Neuronal stem cell (in vitro differentiated cells): ENCODE measurements around the gene EMC8.

ENCODE experiments used
- DNase-seq: peaks from one replicate; pipeline ENCODE4 v3.0.0-alpha.2; 2013; ENCODE audit warnings: low spot score
- H2AFZ ChIP-seq: one replicate; pipeline ENCODE4 v1.6.1; 2013; ENCODE audit warnings: mild to moderate bottlenecking, low read length, inconsistent platforms
- H2AK5ac ChIP-seq: 2 replicates; pipeline ENCODE4 v1.6.1; 2013; ENCODE audit warnings: low read depth, mild to moderate bottlenecking, inconsistent platforms, low read length, moderate library complexity, mixed read lengths
- H2BK120ac ChIP-seq: 2 replicates; pipeline ENCODE4 v1.6.1; 2013; ENCODE audit warnings: low read depth, mild to moderate bottlenecking, inconsistent platforms, low read length, moderate library complexity, mixed read lengths
- H2BK12ac ChIP-seq: one replicate; pipeline ENCODE4 v1.6.1; 2013; ENCODE audit warnings: low read length, inconsistent platforms
- H2BK15ac ChIP-seq: 2 replicates; pipeline ENCODE4 v1.6.1; 2013; ENCODE audit warnings: mild to moderate bottlenecking, low read length, inconsistent platforms, mixed read lengths
- H2BK5ac ChIP-seq: one replicate; pipeline ENCODE4 v1.6.1; 2013; ENCODE audit warnings: inconsistent platforms, mild to moderate bottlenecking, low read length, moderate library complexity
- H3K14ac ChIP-seq: one replicate; pipeline ENCODE4 v1.6.1; 2013; ENCODE audit warnings: low read length, inconsistent platforms
- H3K18ac ChIP-seq: 2 replicates; pipeline ENCODE4 v1.6.1; 2013; ENCODE audit warnings: low read length, inconsistent platforms
- H3K23ac ChIP-seq: 2 replicates; pipeline ENCODE4 v1.6.1; 2013; ENCODE audit warnings: low read depth, mild to moderate bottlenecking, mixed read lengths, low read length, inconsistent platforms; ENCODE audit not compliant: poor library complexity
- H3K27ac ChIP-seq: replicated peaks from 3 replicates; pipeline ENCODE4 v1.5.1; 2013; ENCODE audit warnings: low read length, inconsistent platforms
- H3K27me3 ChIP-seq, 3 experiments: 2 replicates each; pipeline ENCODE4 v1.6.1; 2013; ENCODE audit warnings: low read length in 3 of 3, mild to moderate bottlenecking in 2 of 3, inconsistent platforms in 1 of 3, low read depth in 1 of 3, mixed read lengths in 1 of 3, moderate library complexity in 1 of 3; ENCODE audit not compliant: control insufficient read depth in 3 of 3, insufficient read depth in 3 of 3
- H3K36me3 ChIP-seq, 2 donors: replicated peaks in 1 of 2; 2 replicates each; pipeline ENCODE4 v1.6.1; 2013; ENCODE audit warnings: low read length in 2 of 2; ENCODE audit not compliant: control insufficient read depth in 2 of 2, insufficient read depth in 2 of 2
- H3K4ac ChIP-seq: 2 replicates; pipeline ENCODE4 v1.6.1; 2013; ENCODE audit warnings: inconsistent platforms, mild to moderate bottlenecking, low read length, moderate library complexity
- H3K4me1 ChIP-seq, 2 donors: 1 replicate in 1 of 2; 2 replicates in 1 of 2; pipeline ENCODE4 v1.6.1; 2013; ENCODE audit warnings: low read length in 2 of 2, low read depth in 1 of 2; ENCODE audit not compliant: control insufficient read depth in 2 of 2, insufficient read depth in 1 of 2
- H3K4me2 ChIP-seq: one replicate; pipeline ENCODE4 v1.6.1; 2013; ENCODE audit warnings: mild to moderate bottlenecking, low read length, inconsistent platforms; ENCODE audit not compliant: insufficient read depth, poor library complexity, severe bottlenecking
- H3K4me3 ChIP-seq, 2 donors: 2 replicates each; pipeline ENCODE4 v1.5.1; 2013; ENCODE audit warnings: low read length in 2 of 2, mild to moderate bottlenecking in 2 of 2, inconsistent platforms in 1 of 2, moderate library complexity in 1 of 2
- H3K79me1 ChIP-seq: one replicate; pipeline ENCODE4 v1.6.1; 2013; ENCODE audit warnings: low read depth, mild to moderate bottlenecking, inconsistent platforms, low read length, moderate library complexity
- H3K9ac ChIP-seq: one replicate; pipeline ENCODE4 v1.6.1; 2013; ENCODE audit warnings: mild to moderate bottlenecking, low read depth, low read length, inconsistent platforms; ENCODE audit not compliant: poor library complexity
- H3K9me3 ChIP-seq, 2 donors: replicated peaks in 1 of 2; 2 replicates each; pipeline versions ENCODE3 to v1.6.1; 2013; ENCODE audit warnings: low read length in 2 of 2, mild to moderate bottlenecking in 2 of 2, inconsistent platforms in 1 of 2, low read depth in 1 of 2, mixed read lengths in 1 of 2, moderate library complexity in 1 of 2; ENCODE audit not compliant: control insufficient read depth in 2 of 2, insufficient read depth in 1 of 2
- H4K8ac ChIP-seq: one replicate; pipeline ENCODE4 v1.6.1; 2013; ENCODE audit warnings: low read depth, mild to moderate bottlenecking, inconsistent platforms, low read length, moderate library complexity
- H4K91ac ChIP-seq: one replicate; pipeline ENCODE4 v1.6.1; 2013; ENCODE audit warnings: low read length, low read depth, mild to moderate bottlenecking, inconsistent platforms; ENCODE audit not compliant: poor library complexity
- WGBS, 2 donors: extraction: QIAGEN DNeasy Blood & Tissue Kit; methylation state at CpG; one replicate each; pipeline ENCODE4 v1.1.7; 2013; ENCODE audit warnings: missing lambda C conversion rate in 2 of 2, mixed read lengths in 1 of 2; ENCODE audit not compliant: insufficient read length in 2 of 2, insufficient replicate concordance in 1 of 2; ENCODE audit errors: extremely low coverage in 2 of 2; 5-methylcytosine and 5-hydroxymethylcytosine counted together

The EMC8 gene

DNA sequence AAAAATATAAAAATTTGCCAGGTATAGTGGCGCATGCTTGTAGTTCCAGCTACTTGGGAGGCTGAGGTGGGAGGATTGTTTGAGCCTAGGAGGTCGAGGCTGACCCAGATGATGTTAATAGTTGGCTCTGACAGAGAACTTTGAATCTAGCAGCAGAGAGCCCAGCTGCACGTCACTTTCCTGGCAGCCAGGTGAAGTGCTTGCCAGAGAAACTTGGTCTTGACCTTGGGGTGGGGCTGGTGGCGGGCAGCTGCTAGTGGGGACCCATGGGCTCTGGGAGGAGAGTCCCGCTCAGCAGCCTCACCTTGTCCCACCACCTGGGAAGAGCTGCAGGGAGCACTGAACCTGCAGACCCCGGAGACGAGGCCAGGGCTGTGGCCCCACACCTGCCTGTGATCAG, 45.4 kb downstream of the EMC8 start:
- H3K23ac ChIP-seq, result no peak overlapping the region
- H3K4ac ChIP-seq, result no peak overlapping the region
- no peak overlapping the region for H4K91ac ChIP-seq
- H2BK15ac ChIP-seq, result no peak overlapping the region
- H2AK5ac ChIP-seq, result no peak overlapping the region
- H2BK5ac ChIP-seq, result no peak overlapping the region
- H3K36me3 ChIP-seq, result no peaks in the 10 kb centered on the region
- H2AFZ ChIP-seq, result no peak overlapping the region
- no peak overlapping the region for H3K27ac ChIP-seq
- H3K79me1 ChIP-seq, result no peaks in the 10 kb centered on the region
- H3K4me3 ChIP-seq, result no peak overlapping the region
- H3K9ac ChIP-seq, result no peak overlapping the region
- no peak overlapping the region for H3K14ac ChIP-seq
- H2BK120ac ChIP-seq, result no peak overlapping the region
- no peaks in the 10 kb centered on the region for H3K9me3 ChIP-seq
- peaks cover 8 to 51% (median 41%) of the 10 kb centered on the region in 3 experiments for H3K27me3 ChIP-seq
- H2BK12ac ChIP-seq, result no peak overlapping the region
- H4K8ac ChIP-seq, result no peak overlapping the region
- H3K4me1 ChIP-seq, result peaks cover 14 to 22% of the 10 kb centered on the region in 2 donors
- H3K18ac ChIP-seq, result no peak overlapping the region
- H3K4me2 ChIP-seq, result no peak overlapping the region
- DNase-seq, result no peak
- no CpG with 5 or more reads among the region's 7 CpGs for WGBS, 2 donors

DNA sequence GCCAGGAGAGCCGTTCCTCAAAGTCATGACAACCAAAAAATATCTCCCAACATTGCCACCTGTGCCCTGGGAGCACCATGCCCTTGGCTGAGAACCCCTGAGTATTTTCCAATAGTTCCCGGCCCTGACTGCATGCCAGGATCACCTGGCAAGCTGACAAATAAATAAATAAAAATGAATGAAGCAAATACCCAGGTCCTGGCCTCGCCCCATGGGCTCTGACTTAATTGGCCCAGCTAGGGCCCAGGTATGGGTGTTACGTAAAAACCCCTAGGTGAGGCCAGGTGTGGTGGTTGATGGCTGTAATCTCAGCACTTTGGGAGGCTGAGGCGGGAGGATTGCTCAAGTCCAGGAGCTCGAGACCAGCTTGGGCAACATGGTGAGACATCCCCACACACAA, 45.8 kb downstream of the EMC8 start:
- Histone ChIP-seq H2BK5ac (no peak overlapping the region), H3K9me3 (no peaks in the 10 kb centered on the region), H2AFZ (no peak overlapping the region), H3K27me3 (peaks cover 8 to 51% (median 41%) of the 10 kb centered on the region in 3 experiments), H2BK15ac (no peak overlapping the region), H4K8ac (no peak overlapping the region), H3K4me1 (peaks cover 14 to 22% of the 10 kb centered on the region in 2 donors), H3K27ac (no peak overlapping the region), H3K23ac (no peak overlapping the region), H3K4me2 (no peak overlapping the region), H3K4me3 (peak overlapping the region in 1 of 2 donors; percentile 25), H3K36me3 (no peaks in the 10 kb centered on the region), H4K91ac (no peak overlapping the region), H3K79me1 (no peaks in the 10 kb centered on the region), H2AK5ac (peak overlapping the region; percentile 29), H3K4ac (no peak overlapping the region), H3K9ac (no peak overlapping the region), H2BK12ac (no peak overlapping the region), H3K14ac (no peak overlapping the region), H3K18ac (no peak overlapping the region), H2BK120ac (no peak overlapping the region)
- no CpG with 5 or more reads among the region's 6 CpGs for WGBS, 2 donors
- DNase-seq, result no peak

DNA sequence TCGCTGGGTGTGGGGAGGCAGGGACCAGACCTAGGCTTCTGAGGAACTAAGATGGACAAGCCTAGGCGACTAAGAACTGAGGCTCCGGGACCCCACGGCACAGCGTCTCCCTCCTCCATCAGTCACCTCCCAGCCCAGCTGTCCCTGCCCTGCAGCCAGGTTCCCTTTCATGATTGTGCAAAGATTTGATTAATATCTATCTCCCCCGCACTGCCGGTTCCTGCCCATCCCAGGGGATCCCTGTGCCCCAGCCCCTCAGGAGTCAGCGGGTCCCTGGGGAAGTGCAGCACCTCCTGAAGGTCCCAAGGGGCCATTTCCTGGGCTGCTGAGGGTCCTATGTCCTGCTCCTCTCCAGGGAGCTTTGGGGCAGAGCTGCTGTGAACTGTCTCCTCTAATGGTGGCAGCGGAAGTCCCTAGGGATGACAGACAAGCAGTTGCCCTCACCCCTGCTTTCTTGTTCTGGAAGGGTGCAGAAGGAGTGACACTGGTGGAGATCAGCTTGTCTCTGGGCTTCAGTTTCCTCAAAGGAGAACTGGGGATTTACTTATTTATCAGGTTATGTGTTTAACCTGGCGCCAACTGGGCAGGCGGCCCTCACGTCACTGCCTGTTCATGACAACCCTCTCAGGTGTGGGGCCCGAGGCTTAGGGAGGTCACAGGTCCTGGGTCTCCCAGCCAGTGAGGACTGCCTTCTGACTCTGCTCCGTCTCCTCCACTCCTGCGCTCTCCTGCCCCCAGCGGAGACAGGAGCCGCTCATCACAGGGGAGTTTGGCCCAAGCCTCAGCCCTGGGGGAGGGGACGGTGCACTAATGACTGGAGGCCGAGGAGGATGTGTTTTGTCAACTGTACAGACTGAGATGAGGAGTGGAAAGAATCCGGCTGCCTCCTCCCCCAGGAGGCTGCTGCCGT, 46.6 kb downstream of the EMC8 start:
- Histone ChIP-seq H3K14ac (peak overlapping the region; percentile 63), H3K9me3 (no peaks in the 10 kb centered on the region), H2AFZ (no peak overlapping the region), H3K27me3 (peaks cover 8 to 51% (median 41%) of the 10 kb centered on the region in 3 experiments), H3K4me3 (peak overlapping the region in 1 of 2 donors; percentile 25), H2BK12ac (no peak overlapping the region), H3K36me3 (no peaks in the 10 kb centered on the region), H2BK120ac (no peak overlapping the region), H2BK15ac (no peak overlapping the region), H4K8ac (no peak overlapping the region), H3K4me2 (no peak overlapping the region), H3K4me1 (peaks cover 14 to 22% of the 10 kb centered on the region in 2 donors), H3K27ac (no peak overlapping the region), H3K4ac (no peak overlapping the region), H3K23ac (peak overlapping the region; percentile 49), H2AK5ac (peak overlapping the region; percentile 39), H2BK5ac (peak overlapping the region; percentile 61), H3K79me1 (no peaks in the 10 kb centered on the region), H4K91ac (no peak overlapping the region), H3K9ac (peak overlapping the region; percentile 61), H3K18ac (peak overlapping the region; percentile 77)
- WGBS, 2 donors, result no CpG with 5 or more reads among the region's 21 CpGs
- DNase-seq, result no peak

DNA sequence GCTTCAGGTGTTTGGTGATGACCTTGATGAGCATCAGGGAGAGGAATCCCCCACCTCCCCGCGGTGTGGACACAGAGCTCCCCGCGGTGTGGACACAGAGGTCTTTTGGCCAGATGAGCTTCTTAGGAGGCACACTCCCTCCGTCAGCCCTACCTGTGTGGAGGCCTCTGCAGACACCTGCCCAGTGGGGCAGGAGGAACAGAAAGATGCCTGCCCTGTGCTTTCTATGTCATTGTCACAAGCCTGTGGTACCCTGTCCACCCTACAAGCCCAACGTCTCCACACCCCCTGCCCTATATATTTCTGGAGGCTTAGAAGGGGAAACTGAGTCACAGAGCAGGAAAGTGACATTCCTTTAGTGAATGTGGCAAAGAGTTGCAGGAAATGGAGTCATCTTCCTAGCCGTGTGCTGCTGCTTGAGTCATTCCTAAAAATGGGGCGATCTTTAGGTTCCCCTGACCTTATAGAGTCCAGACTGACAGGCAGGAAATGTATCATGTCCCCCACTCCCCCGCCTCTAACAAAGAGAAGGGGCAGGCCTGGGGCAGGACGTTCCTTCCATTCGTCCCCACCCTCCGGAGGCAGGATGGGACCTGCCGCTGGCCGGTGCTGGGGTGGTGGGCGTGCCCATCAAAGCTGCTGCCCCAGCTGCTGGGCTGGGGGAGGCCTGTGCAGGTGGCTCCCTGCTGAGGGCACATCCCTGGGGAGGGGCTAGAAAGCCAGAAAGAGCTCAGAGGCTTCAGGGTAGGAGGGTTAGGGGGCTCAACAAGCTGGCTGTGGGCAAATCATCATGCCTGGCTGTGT, 47.4 kb downstream of the EMC8 start:
- Histone ChIP-seq H3K4me3 (no peak overlapping the region), H2AFZ (no peak overlapping the region), H3K36me3 (no peaks in the 10 kb centered on the region), H2BK120ac (no peak overlapping the region), H3K18ac (peak overlapping the region; percentile 77), H4K91ac (no peak overlapping the region), H2BK12ac (no peak overlapping the region), H3K27ac (no peak overlapping the region), H3K79me1 (no peaks in the 10 kb centered on the region), H3K9me3 (no peaks in the 10 kb centered on the region), H3K23ac (peak overlapping the region; percentile 49), H3K14ac (peak overlapping the region; percentile 63), H3K4ac (no peak overlapping the region), H2BK5ac (peak overlapping the region; percentile 61), H3K4me1 (peaks cover 14 to 22% of the 10 kb centered on the region in 2 donors), H3K27me3 (peaks cover 8 to 51% (median 41%) of the 10 kb centered on the region in 3 experiments), H3K4me2 (no peak overlapping the region), H3K9ac (no peak overlapping the region), H4K8ac (no peak overlapping the region), H2BK15ac (peak overlapping the region; percentile 30), H2AK5ac (peak overlapping the region; percentile 39)
- no CpG with 5 or more reads among the region's 15 CpGs for WGBS, 2 donors
- DNase-seq, result no peak
